Globus pallidus (tissue), 1 donor: ENCODE measurements around the gene COL18A1.

Source experiments
- DNase-seq: peaks from one replicate; pipeline ENCODE4 v3.0.0-alpha.2; 2015; ENCODE audit warnings: low spot score

COL18A1 gene

GRCh38 chr21:45455674-45456583 lies 51.0 kb downstream of the COL18A1 start:
- DNase-seq: no peak

GRCh38 chr21:45456584-45457160 lies 51.7 kb downstream of the COL18A1 start:
- no peak for DNase-seq

DNA sequence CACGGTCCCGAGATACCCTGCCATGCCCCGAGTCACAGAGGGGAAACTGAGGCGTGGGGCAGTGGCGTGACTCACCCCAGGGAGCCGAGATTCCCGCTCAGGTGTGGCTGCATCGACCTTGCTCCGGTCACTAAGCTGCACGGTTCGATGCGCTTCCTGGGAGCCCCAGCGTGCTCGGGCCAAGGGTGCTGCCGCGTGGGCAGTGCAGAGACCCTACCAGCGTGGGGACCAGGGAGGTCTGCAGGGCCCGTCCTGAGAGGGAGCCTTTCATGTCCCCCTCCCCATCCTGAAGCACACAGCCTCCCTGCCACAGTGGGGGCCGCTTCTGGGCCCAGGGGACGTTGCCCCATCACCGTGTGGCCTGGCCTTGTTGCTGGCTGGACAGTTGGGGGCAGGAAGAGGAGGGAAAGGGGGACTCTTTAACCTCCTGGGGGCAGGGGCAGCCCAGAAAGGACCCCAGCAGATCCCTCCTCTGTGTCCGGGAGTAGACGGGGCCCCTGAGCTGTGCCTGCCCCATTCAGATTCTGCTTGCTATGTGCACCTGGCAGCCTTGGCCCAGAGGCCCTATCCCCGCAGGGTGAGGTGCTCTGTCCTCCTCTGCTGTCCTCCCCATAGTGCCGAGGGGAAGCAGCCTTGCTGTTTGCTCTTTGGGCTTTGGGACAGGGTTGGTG lies 52.3 kb downstream of the COL18A1 start:
- no peak for DNase-seq

DNA sequence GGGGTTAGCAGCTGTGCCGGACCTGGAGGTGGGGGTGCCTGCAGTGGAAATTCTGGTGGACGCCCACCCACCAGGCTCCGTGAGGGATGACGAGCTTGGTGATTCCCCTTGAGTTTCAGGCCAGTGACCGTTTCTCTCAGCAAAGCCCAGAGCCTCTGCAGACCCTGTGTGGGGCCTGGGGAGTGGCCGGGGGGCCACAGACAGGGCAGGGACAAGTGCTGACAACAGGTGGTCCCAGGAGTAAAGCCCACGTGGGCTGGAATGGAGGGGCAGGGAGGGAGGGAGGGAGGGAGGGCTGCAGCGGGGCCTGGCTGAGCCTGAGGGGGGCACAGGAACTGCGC lies 52.8 kb downstream of the COL18A1 start:
- DNase-seq: no peak

DNA sequence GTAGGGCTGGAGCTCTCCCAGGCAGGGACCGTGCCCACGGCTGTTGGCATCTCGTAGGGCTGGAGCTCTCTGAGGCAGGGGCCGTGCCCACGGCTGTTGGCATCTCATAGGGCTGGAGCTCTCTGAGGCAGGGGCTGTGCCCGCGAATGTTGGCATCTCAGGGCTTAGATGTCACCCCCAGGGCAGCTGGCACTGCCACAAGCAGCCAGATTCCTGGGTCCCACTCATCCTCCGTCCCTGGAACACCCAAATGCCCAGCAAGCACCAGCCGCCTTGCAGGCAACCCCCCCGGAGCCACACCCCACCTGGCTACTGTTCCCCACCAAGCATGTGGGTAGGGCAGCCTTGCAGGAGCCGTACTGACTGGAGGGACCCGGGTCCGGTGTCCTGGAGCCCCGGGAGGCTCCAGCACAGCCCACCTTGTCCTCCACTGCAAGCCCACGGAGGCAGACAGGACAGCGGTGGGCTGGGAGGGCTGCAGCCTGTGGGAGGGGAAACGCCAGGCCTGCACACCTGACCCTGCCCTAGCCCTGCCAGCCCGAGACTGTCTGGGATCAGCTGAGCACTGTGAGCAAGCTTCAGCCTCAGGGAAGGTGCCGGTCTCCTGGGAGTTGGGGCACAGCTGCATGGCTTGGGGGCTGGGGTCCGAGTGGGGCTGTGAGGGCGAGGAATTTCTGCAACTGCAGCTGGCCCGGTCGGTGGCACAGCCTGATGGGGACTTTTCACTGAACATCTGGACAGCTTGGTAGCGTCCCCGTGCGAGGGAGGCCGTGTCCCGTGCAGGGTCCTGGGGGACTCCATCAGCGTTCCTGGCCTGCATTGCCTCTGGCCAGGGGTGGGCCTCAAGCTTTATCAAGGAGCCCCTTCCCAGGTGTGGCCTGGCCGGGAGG lies 53.6 kb downstream of the COL18A1 start:
- no peak for DNase-seq

DNA sequence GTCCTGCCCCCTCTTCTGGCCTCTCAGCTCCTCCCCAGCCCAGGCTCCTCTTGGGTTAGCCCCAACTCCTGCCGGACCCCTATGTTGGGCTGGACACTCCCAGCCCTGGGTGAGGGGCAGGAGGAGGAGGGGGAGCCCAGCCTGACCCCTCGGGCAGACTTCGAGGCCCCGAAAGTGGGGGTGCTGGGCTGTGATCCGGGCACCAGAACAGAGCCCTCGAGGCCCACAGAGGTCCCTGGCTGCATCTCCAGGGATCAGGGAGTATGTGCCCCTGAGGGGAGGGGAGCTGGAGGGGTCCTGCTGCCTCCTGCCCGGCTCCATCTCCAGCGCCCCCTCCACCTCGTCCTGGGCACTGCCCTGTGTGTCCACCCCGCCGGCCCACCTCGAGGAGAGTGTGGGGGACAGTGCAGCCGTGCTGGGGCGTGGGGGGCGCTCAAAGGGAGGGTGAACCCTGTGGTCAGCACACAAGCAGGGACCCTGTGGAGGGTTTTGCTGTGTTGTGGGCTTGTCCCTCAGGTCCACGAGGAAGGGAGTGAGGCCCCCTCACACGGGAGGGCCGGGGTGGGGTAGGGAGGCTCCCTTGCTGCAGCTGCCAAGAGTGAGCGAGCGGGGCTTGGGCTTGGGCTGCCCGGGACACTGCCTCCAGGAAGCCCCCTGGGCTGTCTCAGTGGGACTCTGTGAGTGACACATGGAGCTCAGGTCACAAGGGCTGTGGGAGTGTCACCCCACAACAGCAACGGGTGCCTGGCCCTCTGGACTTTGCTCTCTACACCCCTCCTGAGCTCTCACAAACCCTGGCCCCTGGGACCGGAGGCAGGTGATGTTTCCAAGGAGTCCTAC lies 54.4 kb downstream of the COL18A1 start:
- no peak for DNase-seq

DNA sequence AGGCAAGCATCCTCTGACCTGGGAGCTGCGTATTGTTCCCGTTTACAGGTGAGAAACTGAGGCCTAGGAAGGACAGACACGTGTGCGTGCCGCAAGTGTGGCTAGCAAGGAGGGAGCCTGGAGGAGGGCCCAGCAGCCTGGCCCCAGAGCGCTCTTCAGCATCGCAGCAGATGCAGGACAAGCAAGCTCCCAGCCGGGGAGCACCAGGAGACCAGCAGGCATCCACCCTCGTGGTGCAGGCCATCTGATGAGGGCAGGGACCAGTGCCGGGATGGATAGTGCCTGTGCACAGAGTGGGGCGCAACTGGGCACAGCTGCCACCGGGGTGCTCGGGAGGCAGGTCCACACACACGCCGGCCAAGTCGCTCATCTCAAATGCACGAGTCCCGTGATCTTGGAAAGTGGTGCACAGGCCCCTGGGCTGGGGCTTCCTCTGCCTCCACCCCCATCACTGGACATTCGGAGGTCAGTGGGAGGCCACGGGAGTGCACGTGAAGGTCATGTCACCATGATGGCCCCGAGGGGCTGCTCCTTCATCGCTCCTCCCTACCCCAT lies 55.1 kb downstream of the COL18A1 start:
- DNase-seq: no peak

DNA sequence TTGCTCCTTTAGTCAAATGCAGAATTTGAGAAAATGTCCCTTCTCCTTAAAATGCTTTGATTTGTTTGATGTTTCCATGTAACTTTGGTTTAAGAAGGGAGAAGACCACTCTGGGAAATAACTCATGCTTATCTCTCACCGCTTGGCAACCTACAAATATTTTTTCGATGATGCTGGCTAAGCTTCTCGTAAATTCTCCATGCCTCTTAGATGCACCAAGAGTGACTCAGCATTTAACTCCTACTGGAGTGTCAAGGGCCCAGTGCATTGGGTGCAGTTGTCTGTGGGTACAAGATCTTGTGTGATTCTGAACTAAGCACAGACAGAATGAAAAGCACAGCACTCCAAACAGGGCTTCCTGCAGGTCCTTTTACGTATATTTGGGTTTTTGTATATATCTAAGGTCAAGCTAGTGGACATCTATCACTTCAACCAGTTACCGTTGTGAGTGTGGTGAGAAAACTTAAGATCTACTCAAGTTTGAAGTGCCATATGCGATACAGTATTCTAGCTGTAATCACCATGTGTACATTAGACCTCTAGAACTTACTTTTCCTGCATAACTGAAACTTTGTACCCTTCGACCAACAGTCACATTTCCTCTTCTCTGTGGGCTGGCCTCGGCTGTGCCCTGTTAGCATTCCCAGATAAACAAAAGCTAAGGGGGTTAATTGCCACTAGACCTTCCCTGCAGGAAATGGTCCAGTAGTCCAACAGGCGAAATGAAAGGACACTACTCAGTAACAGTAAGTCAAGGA lies 55.8 kb downstream of the COL18A1 start:
- no peak for DNase-seq

DNA sequence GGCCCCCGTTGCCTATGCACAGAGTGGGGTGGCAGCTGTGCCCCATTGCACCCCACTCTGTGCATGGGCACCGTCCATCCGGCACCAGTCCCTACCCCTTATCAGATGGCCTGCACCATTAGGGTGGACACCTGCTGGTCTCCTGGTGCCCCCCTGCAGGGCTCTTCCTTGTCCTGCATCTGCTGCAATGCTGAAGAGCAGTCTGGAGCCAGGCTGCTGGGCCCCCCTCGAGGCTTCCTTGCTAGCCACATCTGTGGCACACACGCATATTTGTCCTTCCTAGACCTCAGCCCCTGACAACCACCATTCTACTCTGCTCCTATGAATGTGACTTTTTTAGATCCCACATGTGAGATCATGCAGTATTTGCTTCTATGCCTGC lies 56.4 kb downstream of the COL18A1 start:
- no peak for DNase-seq

DNA sequence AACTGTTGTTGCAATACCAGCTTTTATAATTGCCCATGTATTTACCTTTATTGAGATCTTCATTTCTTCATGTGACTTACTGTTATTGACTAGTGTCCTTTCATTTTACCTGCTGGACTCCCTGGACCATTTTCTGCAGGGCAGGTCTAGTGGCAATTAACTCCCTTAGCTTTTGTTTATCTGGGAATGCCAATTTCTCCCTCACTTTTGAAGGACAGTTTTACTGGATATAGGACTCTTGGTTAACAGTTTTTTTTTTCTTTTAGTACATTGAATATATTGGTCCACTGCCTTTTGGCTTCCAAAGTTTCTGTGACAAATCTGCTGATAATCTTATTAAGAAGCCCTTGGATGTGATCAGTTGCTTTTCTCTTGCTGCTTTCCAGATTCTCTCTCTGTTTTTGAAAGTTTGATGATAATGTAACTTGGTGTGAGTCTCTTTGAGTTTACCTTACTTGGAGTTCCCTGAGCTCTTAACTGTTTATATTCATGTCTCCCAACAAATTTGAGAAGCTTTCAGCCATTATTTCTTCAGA lies 56.9 kb downstream of the COL18A1 start:
- DNase-seq: no peak

- no peak for DNase-seq
These were observed 58.9 kb downstream of the COL18A1 start for GRCh38 chr21:45463871-45464270.

- DNase-seq: no peak
These were observed 59.3 kb downstream of the COL18A1 start for GRCh38 chr21:45464309-45464708.

DNA sequence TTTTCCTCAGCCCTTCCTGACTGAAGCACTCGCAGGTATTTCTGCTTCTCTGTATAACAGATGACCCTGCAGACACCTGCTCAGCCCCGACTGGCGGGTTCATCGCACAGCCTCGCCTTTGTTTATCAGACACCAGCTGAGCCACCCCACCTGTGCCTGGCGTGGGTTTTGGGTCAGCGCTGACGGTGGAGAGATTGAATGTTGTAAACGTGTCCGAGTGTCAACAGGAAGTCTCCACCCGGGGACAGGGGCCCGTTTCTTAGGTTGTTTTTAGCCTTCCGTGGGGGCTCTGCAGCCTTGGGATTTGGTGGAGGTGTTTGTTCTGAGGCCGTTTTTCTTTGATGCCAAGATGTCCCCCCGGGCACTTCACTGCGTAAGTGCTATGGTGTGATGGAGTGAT lies 60.1 kb downstream of the COL18A1 start:
- no peak for DNase-seq

DNA sequence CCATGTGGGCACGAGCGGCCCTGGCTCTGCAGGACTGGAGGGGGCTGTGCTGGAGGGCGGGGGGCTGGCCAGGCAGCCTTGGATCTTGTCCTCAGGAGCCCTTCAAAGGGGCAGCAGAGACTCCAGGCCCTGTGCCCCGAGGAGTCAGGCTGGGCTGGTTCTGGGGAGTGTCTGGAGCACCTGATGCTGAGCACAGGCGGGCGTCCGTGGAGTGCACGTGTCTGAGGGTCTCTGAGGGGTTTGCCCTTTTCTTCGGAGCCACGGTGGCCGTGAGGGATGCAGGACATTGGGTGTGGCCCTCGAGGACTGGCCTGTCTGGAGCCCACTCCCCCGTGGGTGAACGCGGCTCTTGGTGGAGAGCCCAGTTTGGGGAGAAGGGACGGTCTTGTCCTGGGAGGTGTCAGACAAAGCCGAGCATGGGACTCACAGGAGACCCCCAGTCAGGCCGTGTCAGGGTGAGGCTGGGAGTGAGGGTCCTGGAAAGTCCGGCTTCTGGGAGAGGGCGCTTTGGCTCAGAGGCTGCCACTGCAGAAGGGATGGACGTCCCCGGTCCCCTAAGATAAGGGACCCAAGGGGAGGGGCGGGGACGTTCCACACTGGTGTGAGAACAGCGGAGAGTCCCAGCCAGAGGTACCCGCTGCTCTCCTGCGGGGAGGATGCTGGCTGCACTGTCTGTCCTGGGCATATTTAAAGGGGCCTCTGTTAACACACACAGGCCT lies 60.8 kb downstream of the COL18A1 start:
- DNase-seq: no peak

GRCh38 chr21:45466330-45467220 lies 61.6 kb downstream of the COL18A1 start:
- no peak for DNase-seq

GRCh38 chr21:45467221-45467779 lies 62.3 kb downstream of the COL18A1 start:
- no peak for DNase-seq

DNA sequence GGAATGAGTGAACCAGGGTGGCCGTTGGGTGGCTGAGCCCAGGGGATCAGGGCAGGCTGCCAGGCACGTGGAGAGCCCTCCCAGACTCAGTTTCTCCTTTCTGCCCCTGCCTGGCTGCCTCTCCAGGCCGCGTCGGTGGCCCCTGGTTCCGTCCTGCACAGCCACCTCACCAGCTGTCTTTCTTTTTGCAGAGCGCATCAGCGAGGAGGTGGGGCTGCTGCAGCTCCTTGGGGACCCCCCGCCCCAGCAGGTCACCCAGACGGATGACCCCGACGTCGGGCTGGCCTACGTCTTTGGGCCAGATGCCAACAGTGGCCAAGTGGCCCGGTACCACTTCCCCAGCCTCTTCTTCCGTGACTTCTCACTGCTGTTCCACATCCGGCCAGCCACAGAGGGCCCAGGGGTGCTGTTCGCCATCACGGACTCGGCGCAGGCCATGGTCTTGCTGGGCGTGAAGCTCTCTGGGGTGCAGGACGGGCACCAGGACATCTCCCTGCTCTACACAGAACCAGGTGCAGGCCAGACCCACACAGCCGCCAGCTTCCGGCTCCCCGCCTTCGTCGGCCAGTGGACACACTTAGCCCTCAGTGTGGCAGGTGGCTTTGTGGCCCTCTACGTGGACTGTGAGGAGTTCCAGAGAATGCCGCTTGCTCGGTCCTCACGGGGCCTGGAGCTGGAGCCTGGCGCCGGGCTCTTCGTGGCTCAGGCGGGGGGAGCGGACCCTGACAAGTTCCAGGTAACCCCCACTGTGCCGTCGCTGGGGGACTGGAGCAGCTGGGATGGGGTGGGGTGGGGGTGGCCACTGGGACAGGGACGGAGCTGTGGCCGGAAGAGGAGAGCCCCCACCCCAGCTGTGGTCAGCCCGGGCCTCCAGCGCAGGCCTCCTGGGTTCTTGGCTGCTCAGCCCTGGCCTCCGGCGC lies 63.3 kb downstream of the COL18A1 start:
- no peak for DNase-seq
